Gastrocnemius medialis (tissue), 4 donors: ENCODE results near the gene PDE4D.

Source experiments
- POLR2A ChIP-seq, 2 donors: fragments of 450-650 bp; IDR thresholded peaks; one replicate each; pipeline ENCODE4 v1.6.1; 2017; ENCODE audit warnings: antibody characterized with exemption in 2 of 2, mild to moderate bottlenecking in 2 of 2, moderate library complexity in 2 of 2
- TF ChIP-seq, protein P1 (sequence below), 5 experiments: fragments of 450-650 bp in 3 of 5; fragments of 200-600 bp in 2 of 5; sonication (generic) in 2 of 5; IDR thresholded peaks in 4 of 5; conservative IDR thresholded peaks in 1 of 5; 1 replicate in 4 of 5; 2 replicates in 1 of 5; pipeline ENCODE4 v1.5.1; 2016 to 2019; ENCODE audit warnings: antibody characterized with exemption in 5 of 5, mild to moderate bottlenecking in 3 of 5, moderate library complexity in 3 of 5

GRCh38 chr5:59198832-59199231, 694.7 kb downstream of the PDE4D start:
- TF ChIP-seq, protein P1, sequence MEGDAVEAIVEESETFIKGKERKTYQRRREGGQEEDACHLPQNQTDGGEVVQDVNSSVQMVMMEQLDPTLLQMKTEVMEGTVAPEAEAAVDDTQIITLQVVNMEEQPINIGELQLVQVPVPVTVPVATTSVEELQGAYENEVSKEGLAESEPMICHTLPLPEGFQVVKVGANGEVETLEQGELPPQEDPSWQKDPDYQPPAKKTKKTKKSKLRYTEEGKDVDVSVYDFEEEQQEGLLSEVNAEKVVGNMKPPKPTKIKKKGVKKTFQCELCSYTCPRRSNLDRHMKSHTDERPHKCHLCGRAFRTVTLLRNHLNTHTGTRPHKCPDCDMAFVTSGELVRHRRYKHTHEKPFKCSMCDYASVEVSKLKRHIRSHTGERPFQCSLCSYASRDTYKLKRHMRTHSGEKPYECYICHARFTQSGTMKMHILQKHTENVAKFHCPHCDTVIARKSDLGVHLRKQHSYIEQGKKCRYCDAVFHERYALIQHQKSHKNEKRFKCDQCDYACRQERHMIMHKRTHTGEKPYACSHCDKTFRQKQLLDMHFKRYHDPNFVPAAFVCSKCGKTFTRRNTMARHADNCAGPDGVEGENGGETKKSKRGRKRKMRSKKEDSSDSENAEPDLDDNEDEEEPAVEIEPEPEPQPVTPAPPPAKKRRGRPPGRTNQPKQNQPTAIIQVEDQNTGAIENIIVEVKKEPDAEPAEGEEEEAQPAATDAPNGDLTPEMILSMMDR (IDR thresholded peaks at IDR 0.05 in 4 of 5, conservative IDR thresholded peaks at IDR 0.05 in 1 of 5) = no peak
- TF ChIP-seq POLR2A (IDR thresholded peaks at IDR 0.05) = no peak
